ENCODE measurements around the gene CALCOCO1.
"Not testable (repeated sequence)": the region's sequence is repeated elsewhere in the genome, so short reads cannot be mapped to it uniquely, and the experiment has no call there.

CALCOCO1 gene

GRCh38 chr12:53733051-53733806 is 6.0 kb upstream of the CALCOCO1 start:
- no peak for DNase-seq

GRCh38 chr12:53729644-53730043 is 2.4 kb upstream of the CALCOCO1 start:
- no peak for DNase-seq

GRCh38 chr12:53728206-53728605 is 954 bp upstream of the CALCOCO1 start:
- no peak for DNase-seq

GRCh38 chr12:53726946-53727309 is 324 bp downstream of the CALCOCO1 start:
- no peak for DNase-seq

- DNase-seq = no peak
Measured at GRCh38 chr12:53726341-53726740, 911 bp downstream of the CALCOCO1 start.

- DNase-seq = no peak
Measured at GRCh38 chr12:53725824-53726223, 1.4 kb downstream of the CALCOCO1 start.

- no peak for DNase-seq
Measured at GRCh38 chr12:53722450-53723041, 4.7 kb downstream of the CALCOCO1 start.

- DNase-seq = no peak
Measured at GRCh38 chr12:53720946-53721345, 6.3 kb downstream of the CALCOCO1 start.

- no peak for DNase-seq
Measured at GRCh38 chr12:53719649-53720048, 7.6 kb downstream of the CALCOCO1 start.

GRCh38 chr12:53718567-53718966 is 8.7 kb downstream of the CALCOCO1 start:
- DNase-seq = not testable (repeated sequence)

GRCh38 chr12:53717319-53717718 is 9.9 kb downstream of the CALCOCO1 start:
- DNase-seq = no peak

- no peak for DNase-seq
Measured at GRCh38 chr12:53714004-53714403, 13.2 kb downstream of the CALCOCO1 start.

- no peak for DNase-seq
Measured at GRCh38 chr12:53713516-53713915, 13.7 kb downstream of the CALCOCO1 start.

- DNase-seq = no peak
Measured at GRCh38 chr12:53712059-53712643, 15.1 kb downstream of the CALCOCO1 start.

GRCh38 chr12:53710091-53710490 is 17.2 kb downstream of the CALCOCO1 start:
- DNase-seq = no peak

GRCh38 chr12:53709671-53710070 is 17.6 kb downstream of the CALCOCO1 start:
- DNase-seq = no peak

- DNase-seq = no peak
Measured at GRCh38 chr12:53706080-53706479, 21.2 kb downstream of the CALCOCO1 start.

- DNase-seq = no peak
Measured at GRCh38 chr12:53703756-53704155, 23.5 kb downstream of the CALCOCO1 start.

- peak; percentile 43 to 69 (median 57) for DNase-seq
Measured at GRCh38 chr12:53701518-53702264, 25.6 kb downstream of the CALCOCO1 start.

GRCh38 chr12:53700567-53700966 is 26.7 kb downstream of the CALCOCO1 start:
- DNase-seq = no peak

GRCh38 chr12:53699678-53700025 is 27.6 kb downstream of the CALCOCO1 start:
- no peak for DNase-seq

GRCh38 chr12:53698948-53699677 is 28.1 kb downstream of the CALCOCO1 start:
- no peak for DNase-seq
